Epithelial cell of proximal tubule (primary cell): ENCODE results near the gene ETHE1. TPM values are rescaled to one million over a fixed set of nuclear protein-coding genes. Genes with fewer than 3 reads are reported as not detected.

ENCODE experiments used
- DNase-seq: peaks from one replicate; pipeline ENCODE4 v3.0.0-alpha.2; 2011; ENCODE audit warnings: low read depth
- H3K4me3 ChIP-seq: 2 replicates; pipeline ENCODE4 v1.5.1; 2011; ENCODE audit warnings: low read depth, mild to moderate bottlenecking, low read length
- CTCF ChIP-seq: conservative IDR thresholded peaks from 2 replicates; pipeline ENCODE4 v1.5.1; 2012; ENCODE audit warnings: low read depth, mild to moderate bottlenecking, low read length
- total RNA-seq: library from RNA; depleted of rRNA; stranded (reverse); fragments of >200 nt; gene quantifications from 2 replicates; pipeline ENCODE4 v1.2.3, GENCODE V29; 2015

Gene ETHE1
- total RNA-seq, 1 donor from 2014 or later, result 55.9 TPM

- DNase-seq, result peak; percentile 89
- peak overlapping the region; percentile 64 for H3K4me3 ChIP-seq
- TF ChIP-seq CTCF, result no peak
Observed at GRCh38 chr19:43533546-43534304, 6.7 kb upstream of the ETHE1 start.

GRCh38 chr19:43532962-43533545 lies 6.1 kb upstream of the ETHE1 start, which contains the start of gene ZNF575:
Gene ZNF575 (plus strand): TSS chr19:43533188. CDS start chr19:43534423, 1,235 bp downstream.
- H3K4me3 ChIP-seq, result peak within 1 kb of the TSS; percentile 64
- DNase-seq, result no peak
- no peak for TF ChIP-seq CTCF

DNA sequence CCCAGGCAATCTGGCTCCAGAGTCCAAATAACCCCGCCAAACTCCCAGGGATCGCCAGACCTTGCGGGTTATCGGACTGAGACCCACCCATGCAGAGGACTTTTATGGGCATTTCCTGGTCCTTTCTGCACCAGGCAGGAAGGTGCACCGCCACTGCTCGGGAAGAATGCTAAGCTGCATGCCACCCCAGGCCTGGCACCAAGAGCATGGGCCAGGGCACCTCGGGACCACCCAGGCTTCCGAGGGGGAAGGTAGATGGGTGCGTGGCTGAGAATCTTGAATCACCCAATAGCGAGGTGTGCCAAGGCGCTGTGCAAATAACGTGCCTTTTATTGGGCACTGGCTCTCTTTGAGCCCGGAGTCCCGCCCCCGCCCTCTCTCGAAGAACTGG lies 5.6 kb upstream of the ETHE1 start:
- DNase-seq, result no peak
- H3K4me3 ChIP-seq, result peak overlapping the region; percentile 64
- no peak for TF ChIP-seq CTCF

DNA sequence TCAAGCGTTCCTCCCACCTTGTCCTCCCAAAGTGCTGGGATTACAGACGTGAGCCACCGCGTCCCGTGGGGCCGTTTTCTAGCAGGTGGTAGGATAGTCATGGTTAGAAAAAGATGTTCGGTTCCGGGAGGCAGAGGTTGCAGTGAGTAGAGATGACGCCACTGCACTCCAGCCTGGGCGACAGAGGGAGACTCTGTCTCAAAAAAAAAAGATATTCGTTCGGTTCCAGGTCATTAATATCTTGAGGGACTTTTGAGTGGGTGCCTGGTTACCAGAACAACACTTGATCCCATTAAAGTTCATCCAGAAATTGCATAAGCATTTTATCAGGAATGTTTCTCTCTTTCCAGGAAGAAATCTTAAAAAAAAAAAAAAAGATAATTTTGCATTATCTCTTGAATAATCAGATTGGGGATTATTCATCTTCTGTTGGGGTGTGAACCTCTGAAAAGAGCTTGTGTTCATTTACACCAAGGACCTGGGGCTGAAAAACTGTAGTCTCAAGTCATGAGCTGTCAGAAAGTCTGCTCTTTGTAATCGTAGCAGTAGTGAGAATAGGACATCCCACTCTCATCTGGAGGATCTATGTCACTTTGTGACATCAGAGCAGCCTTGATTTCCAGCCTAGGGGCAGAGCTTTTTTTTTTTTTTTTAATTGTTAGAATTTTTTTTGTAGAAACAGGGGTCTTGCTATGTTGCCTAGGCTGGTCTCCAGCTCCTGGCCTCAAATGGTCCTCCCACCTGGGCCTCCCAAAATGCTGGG lies 1.0 kb upstream of the ETHE1 start:
- peak overlapping the region; percentile 95 for H3K4me3 ChIP-seq
- TF ChIP-seq CTCF, result no peak
- DNase-seq, result no peak

DNA sequence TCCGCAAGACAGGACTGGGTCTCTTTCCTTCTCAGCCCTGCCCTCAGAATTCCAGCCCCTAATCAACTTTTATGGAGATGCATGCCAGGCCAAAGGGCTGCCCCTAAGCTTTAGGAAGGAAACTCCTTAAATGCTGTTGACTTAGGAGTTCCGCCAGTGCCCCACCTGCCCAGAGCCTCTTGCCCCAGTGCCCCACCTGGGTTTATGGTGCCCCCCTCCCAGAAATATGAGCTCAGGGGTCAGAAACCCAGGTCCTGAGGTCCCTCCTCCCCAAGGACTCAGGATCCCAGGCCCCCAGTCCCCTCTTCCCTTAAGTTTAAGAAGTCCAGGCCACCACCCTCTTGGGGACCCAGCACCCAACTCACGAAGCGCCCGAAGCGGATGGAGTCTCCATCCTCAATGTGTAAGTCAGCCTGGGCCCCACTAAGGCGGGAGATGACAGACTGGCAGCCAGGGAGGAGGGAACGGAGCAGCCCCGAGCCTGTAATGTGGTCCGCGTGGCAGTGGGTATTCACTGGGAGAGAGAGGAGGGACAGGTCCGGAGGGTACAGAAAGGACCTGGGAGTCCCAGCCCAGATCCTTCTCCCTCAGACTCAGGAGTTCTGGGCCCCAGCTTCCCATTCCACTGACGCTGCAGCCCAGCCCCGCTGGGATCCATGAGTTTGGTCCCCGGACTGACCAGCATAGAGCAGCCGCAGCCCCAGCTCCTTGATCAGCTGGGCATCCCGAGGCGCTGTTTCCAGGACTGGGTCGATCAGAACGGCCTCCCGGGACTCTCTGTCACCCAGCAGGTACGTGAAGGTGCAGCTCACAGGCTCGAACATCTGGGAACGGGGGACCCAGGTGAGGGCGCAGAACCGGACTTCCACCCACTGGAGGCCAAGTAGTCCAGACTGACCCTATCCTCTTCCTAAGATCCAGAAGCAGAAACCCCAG lies 897 bp downstream of the ETHE1 start:
- no peak for DNase-seq
- TF ChIP-seq CTCF, result no peak
- peak overlapping the region; percentile 95 for H3K4me3 ChIP-seq
